NCI-H524 (cell line): ENCODE measurements around the gene CYP1B1.
A peak's percentile ranks its signal among the peaks of the same experiment; 100 is the strongest.
"Not testable (repeated sequence)": the region's sequence is repeated elsewhere in the genome, so short reads cannot be mapped to it uniquely, and the experiment has no call there.

Source experiments
- DNase-seq, 2 experiments: peaks; one replicate each; lab custom pipeline; 2025; lab: John Stamatoyannopoulos, UW

The CYP1B1 gene

DNA sequence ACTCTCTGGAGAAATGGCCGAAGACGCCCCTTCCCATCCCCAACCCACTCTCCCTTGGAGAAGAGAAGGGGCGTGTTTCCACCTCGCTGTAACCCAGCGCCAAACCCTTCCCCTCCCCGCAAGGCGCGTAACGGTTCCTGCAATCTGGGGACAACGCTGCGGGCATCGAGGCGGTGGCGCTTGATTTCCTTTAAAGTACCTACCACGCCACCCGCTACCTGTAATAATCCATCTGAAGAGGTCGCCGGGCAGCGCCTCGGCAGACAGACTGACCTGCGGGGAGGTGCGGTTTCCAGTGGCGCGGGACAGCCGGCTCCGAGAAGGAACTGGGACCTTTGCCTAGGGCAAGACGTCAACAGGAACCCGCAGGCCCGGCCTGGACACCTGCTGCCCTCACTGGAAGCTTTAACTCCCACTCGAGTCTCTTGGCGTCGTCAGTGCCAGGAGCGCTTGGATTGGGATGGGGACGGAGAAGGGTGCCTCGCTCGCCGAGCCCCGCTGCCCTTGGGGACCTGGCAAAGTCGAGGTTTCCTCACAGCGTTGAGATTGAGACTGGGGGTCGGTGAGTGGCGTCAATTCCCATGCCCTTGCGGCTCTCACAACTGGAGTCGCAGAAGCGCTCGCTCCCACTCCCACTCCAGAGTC, at the start of gene CYP1B1:
Gene CYP1B1 (minus strand): TSS at position 645 of the 645 bp plus-strand sequence. CDS start 763 bp downstream, outside the sequence.
- peak in 1 of 2 experiments; percentile 67 for DNase-seq

DNA sequence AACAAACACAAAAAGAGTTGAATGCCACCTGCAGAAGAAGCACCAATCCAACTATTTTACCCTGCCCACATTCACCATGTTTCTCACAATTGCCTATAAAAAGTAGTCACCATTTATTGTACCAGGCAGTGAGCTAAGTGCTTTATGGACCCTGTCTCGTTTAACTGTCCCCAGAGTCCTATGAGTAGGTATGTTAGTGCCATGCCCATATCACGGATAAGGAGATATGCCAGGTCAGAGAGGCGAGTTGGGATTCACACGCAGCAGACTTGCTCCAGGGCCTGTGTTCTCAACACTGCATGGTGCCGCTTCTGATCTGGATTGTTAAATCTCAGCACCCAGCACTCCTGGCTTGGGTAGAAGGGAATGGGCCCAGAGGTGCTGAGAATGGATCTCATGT, 49.1 kb upstream of the CYP1B1 start:
- no peak for DNase-seq

DNA sequence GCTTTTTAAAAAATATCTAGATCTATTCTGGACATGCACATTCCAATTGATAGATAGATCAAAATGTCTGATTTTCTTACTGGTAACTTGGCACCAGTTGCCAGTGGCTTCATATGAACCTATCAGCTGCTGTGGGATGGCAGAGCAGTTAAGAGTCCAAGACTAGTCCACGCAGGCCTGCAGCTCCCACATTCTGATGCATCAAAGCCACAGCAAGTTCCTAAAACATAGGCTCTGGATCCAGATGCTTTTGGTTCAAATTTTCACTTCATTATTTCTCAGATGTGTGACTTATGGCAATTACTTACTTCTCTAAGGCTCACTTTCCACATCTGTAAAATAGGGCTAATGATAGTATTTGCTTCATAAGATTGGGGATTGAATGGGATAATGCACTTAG, 48.0 kb upstream of the CYP1B1 start:
- no peak for DNase-seq

DNA sequence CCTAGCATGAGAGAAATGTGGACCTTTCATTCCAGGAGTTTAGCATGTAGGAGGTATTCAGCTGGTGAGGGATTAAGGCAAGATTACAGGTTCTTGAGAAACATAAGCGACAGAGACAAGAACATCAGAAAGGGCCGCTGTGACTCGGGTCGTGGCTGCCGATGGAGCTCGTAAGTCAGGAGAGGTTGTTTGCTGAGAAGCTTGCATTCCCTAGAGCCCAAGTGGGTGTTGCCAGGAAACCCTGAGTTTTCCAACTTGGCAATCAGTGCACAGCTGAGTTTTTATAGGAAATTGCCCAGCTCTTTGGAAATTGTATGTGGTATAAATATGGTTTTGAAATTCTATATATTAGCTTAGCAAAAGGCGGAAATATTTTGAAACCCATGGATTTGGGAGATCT, 46.4 kb upstream of the CYP1B1 start:
- no peak for DNase-seq

DNA sequence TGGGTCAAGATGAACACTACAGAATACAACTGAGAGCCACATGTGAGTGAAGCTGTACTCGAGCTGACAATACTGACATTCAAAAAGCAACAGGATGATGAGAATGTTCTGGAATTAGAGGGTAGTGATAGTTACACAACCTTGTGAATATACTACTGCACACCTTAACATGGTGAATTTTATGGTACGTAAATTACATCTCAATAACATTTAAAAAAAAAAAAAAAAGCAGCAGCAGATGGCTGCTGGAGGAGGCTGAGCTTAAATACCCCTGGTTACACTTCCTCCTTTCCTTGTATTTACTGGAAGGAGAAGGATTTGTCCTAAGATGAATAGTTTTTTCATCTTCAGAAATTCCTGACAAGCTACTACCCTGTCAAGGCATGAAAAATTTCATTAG, 45.5 kb upstream of the CYP1B1 start:
- peak in 1 of 2 experiments; percentile 13 for DNase-seq

DNA sequence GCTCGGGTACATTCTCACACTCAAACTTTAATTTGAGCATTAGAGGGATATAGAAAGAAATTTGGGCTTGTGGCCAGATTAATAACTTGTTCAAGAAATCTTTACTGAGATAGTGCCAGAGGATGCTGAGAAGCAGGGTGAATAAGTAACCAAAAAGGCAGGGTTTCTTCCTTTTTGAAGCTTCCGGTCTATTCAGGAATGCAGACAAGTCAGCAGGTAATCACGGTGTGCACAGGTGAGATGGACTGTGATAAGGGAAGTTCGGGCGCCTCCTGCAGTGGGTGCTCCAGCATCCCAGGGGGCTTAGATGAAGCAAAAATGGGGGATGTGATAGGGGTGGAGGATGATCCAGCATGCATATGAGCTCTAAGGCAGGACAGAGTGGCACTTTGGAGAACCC, 44.9 kb upstream of the CYP1B1 start:
- no peak for DNase-seq

DNA sequence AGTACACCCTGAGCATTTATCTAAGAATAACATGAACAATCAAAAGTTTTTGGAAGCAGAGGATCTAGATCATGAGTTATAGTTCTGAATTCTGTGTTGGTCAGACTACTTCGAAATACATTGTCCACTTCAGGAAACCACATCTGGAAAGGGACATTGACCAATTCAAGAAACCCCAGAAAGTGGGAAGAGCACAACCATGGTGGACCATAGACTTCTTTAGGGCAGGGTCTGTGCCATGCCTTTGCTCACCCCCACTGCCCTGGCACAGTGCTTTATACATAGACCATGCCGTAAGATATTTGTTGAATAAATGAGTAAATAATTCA, 44.3 kb upstream of the CYP1B1 start:
- no peak for DNase-seq

DNA sequence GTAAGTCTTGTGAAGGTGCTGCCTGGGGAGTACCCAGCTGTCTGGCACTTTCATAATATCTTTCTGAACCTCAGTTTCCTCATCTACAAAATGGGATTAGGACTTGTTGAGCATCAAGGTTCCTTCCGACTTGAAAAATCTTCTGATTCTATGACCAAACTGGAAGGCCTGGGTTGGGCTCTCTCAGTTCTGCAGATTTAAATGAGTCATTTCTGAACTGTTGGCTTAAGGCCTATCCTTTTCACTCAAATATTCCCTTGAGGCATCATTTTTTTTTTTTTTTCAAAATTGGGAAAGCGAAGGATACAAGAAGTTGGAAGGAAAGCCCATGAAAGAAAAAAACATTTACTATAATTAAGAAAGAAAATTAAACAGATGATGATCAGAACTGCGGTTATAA, 40.8 kb upstream of the CYP1B1 start:
- DNase-seq, result no peak

DNA sequence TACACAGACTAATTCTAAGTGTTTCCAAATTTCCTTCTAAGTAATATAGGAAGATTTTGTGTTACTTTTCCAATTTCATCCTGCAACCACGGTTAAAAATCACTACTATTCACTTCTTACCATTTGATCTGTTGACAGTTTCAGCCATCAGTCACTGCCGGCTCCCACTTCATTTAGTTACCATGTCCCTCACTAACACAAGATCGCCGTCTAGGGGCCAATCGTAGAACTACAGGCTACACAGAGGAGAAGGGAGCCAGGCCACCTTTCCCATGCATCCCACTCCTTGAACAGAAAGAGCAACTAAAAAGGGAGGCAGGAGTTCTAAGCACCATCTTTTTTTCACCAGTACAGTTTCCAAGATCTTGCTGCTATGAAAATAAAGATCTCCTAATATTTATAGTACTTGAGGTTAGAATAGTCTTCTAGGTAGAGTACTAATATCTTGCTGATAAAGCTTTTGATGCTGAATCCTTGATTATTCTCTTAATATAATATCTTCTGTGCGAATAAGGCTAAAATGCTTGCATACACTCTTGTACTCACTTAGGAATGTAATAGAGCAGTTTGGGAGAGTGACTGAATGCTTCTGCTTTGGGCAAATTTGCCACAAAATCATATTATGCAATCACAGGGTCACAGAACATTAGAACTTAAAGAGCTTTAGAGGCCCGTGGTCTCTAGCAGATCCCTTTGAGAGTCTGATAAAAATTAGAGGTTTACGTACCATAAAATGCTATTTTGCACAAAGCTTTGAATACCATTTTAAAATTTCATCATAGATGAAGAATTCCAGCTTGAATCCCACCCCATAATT, 39.5 kb upstream of the CYP1B1 start:
- DNase-seq, result peak; percentile 81

DNA sequence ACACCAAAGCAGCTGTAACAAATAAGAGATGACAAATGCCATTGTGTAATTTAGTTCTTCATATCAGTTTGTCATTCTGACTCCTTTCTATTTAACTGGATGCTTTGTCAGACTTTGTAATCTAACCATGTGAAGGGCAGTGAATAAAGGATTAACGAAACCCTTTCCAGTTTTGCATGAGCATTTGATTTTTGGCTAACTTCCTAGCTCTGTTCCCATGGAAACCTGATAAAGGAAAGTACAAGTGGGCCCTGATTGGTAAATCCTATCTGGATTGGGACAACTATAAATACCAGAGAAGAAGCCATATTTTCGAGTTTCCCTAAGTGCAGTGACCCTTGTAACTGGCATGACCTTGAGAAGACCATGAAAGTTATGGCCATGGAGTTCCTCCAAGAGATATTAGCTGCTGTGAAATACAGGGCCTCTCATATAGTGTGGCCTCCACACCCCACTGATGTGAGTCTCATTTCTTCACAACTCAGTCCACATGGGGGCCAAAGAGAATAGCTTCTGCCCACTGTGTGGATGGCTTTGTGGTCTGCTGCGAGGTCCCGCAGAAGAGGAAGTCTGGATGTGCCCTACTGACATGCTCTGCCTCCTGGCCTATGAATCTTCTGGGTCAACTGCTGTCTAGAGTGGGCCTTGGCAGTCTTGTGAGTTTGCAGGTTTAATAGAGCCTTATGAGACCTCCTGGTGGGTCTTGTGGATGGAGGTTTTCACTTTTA, 38.2 kb upstream of the CYP1B1 start:
- peak in 1 of 2 experiments; percentile 8 for DNase-seq

DNA sequence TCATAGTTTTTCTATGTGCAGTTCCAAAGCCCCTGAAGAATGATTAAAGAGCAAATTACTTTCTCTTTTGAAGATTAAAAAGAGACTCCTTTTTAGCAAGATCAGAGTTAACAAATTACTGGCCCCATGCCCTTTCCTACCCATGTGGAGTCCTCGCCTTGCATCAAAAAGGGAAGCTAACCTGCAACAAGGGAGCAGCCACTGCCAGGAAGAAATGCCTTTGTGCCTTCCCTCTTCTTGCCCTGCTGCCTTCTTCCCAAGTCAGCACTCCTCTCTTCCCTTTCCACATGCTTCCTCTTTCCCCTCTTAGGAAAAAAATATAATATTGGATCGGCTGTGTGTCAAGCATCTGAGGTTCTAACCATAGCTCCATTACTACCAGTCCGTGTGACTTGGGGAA, 37.1 kb upstream of the CYP1B1 start:
- DNase-seq, result no peak

DNA sequence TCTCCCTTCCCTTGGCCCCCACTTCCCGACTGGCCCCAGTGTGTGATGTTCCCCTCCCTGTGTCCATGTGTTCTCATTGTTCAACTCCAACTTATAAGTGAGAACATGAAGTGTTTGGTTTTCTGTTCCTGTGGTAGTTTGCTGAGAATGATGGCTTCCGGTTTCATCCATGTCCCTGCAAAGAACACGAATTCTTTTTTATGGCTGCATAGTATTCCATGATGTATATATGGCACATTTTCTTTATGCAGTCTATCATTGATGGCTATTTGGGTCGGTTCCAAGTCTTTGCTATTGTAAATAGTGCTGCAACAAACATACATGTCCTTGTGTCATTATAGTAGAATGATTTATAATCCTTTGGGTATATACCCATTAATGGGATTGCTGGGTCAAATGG, 35.4 kb upstream of the CYP1B1 start:
- not testable (repeated sequence) for DNase-seq

DNA sequence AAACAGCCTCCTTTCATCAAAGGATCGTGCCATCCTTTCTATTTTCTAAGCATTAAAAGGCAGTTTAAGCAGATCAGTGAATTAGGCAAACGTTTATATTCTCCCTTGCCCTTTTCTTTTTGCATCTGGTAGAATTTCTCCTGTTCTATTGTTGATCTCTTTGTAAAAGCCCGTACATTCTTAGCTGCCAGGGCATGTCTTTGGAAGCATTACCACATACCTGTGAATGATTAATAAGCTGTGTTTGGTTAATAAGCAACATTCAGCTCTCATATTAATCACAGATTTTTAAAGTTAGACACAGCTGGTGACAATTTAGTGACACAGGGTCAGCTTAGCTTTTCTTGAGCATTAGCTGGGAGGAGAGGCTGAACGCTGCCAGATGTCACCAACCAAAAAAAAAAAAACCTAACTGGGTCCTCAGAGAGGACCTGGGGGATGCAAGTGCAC, 33.8 kb upstream of the CYP1B1 start:
- DNase-seq, result peak; percentile 88 to 94

DNA sequence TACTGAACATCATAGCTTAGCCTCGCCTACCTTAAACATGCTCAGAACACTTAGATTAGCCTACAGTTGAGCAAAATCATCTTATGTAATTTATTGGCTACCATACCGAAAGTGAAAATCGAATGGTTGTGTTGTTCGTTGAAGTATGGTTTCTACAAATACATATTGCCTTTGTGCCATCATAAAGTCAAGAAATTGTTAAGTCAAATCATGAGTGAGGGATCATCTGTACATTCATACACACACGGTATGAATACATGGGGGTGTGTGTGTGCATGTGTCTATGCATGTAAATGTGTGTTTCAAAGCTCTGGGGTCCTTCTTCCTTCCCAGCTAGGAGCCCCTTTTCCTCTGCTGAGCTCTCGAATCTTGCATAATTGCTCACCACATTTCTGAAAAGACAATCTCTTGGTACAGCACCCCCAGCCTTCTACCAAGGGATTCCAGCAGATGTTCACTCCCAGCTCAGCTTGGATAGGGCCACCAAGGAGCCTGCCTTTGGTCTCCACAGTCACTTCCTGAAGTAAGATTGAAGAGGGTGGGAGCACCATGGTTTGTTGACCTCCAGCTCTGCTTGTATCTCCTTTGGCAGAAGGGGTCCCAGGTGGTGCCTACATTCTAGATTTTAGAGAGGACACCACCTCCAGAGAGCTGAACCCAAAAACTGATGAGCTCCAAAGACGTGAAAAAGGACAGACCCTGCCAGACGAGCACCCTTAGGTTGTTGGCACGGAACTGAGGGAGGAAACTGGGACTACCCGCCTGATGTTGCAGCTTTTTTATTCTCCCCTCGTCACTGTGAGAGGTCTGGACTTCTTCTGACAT, 33.2 kb upstream of the CYP1B1 start:
- peak; percentile 37 to 61 for DNase-seq

DNA sequence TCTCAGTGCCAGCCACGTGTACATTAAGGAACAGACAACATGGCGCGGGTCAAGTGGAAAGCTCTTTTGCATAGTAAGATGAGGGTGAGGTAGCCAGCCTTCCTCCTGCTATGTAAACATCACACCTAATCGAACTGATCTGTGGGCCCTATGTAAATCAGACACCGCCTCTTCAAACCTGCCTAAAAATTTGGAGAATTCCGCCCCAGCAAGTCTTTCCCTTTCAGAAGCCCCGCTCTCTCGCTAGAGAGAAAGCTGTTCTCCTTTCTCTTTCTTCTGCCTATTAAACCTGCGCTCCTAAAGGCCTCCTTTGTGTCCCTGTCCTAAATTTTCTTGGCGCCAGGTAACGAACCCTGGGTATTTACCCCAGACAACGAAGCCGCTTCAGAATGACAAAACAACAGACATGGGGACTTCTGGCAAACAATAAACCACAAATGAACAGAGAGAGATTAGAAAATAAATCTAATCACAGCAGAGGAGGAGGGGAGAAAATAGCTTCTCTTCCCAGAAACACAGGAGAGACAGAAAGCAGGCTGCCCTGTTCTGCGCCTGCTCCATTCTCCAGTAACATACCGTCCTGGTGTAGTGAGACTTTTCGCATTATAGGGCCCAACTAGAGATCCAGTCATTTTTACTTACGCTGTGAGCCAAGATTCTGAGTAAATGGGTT, 31.9 kb upstream of the CYP1B1 start:
- DNase-seq, result peak in 1 of 2 experiments; percentile 29

DNA sequence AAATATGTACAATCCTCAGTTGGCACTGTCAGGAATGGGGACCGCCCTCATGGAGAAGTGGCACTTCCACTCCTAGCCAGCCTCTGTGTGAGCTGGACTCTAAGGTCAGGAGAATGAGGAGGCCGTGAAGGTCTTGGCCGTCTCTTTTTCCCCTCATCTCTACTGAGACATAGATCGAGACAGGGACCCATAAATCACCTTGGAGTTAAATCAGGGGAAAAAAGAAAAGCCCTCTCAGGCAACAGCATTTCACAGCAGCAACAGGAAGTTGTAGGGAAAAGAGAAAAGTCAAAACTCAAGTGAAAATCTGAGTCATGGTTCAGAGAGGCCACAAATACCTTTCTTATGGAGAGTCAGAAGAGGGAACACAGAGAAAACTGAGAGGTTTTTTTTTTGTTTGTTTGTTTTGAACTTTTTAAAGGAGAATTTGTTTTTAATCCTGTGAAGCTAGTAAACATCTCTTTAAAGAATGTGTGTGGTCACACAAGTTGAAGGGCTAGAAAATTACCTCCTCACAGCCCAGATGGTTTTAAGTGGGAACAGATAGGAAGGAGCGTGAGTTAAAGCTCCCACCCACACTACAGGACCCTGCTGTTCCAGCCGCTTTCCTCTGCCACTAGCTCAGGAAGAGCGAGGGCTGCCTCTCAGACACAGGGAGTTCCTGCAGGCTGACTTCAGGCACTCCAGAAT, 30.6 kb upstream of the CYP1B1 start:
- DNase-seq, result peak; percentile 63 to 83

DNA sequence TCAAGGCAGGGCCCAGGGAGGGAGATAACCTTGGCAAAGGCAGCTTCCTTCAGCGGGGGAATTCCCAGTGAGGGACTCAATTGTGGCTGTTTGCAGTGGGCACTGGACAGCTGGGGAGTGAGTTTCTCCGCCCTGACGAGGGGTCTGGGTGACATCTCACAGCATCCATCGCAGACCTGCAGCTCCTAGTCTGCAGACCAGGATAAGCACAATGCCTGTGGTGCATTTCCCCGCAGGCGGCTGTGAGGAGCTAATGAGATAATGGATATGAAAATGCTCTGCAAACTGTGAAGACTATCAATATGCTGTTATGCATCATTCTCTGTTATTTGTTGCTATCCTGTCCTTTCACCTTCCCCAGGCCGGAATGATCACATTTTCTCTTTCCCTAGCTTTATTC, 30.0 kb upstream of the CYP1B1 start:
- peak in 1 of 2 experiments; percentile 20 for DNase-seq

DNA sequence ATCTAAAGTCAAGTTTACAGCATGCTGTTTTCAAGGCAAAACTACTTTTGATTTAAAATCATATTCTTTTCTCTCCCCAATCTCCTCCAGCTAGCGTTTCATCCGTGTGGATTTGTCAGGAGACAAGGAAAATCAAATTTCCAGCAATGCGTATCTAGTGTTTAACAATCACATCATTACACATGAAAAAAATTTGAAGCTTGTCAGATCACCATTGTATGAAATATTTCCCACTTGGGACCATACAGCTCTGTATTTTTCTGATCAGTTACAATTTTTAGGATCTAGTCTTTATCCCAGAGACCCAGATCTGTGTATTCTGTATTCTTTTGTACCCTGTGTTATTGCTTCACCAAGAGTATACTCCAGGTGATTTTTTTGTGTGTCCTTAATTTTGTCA, 28.6 kb upstream of the CYP1B1 start:
- DNase-seq, result no peak

DNA sequence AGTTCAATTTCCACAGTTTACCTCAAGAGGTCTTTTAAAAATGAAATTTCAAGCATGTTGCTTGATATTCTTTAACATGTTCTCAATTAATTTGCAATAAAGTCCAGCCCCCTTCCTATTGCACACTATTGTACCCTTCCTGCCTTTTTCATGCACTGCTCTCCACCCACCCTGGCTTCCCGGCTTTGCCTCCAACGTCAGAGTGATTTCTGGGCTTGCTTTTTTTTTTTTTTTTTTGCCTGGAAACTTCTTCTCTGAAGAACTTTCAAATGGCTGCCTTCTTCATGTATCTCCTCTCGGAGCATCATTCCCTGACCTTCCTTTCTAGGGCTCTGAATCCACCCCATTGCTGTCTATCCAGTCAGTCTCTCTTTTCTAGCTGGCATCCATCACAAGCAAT, 24.4 kb upstream of the CYP1B1 start:
- no peak for DNase-seq

DNA sequence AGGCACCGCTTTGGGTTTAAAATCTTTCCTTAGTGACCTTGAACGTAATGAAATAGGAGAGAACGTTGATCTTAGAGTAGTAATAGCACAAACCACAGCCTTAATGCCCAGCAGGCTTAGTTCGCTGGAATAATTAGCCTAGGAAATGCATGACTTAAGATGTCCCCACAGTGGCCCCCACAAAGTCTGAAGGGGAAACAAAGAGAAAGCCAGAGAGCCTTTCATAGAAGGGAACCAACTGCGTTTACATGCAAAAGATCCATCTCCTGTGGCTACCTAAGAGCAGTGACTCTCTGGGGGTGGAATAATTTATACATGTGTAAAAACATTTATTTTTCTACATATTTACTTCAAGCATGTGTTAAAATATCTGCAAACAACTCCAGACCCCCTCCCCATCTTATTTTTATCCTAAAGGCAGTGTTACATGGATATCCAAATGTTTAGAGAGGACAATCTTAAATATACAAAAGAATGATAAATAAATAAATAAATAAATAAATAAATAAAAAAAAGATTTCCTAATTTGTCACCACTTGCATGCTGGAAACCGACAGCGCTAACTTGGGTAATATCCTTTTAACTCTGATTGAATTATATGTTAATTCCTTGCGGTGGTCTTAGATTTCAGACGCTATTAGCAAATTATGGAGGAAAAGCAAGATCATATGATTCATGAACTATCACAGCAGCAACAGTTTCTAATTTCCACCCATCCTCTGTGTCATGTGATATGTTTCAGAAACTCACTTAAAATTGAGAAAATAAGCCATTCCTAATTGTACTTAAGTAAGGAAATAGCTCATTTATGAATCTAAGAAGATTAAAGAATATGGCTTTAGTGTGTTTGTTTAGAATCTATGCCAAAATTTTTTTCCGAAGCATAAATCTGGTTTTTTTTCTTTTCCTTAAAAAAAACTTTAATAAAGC, 23.4 kb upstream of the CYP1B1 start:
- DNase-seq, result no peak
